Hepatocyte (in vitro differentiated cells): Measurements from ENCODE around the gene LIPT1.

Source experiments
- EZH2phosphoT487 ChIP-seq: fragments of 200-600 bp; sonication (generic); IDR thresholded peaks from one replicate; pipeline ENCODE4 v1.6.1; 2018; ENCODE audit warnings: antibody characterized with exemption, mild to moderate bottlenecking, low read depth, moderate library complexity; ENCODE audit not compliant: unreplicated experiment, severe bottlenecking
- TF ChIP-seq, protein P1 (sequence below): fragments of 200-600 bp; sonication (generic); IDR thresholded peaks from 2 replicates; pipeline ENCODE4 v1.5.1; 2016; ENCODE audit warnings: antibody characterized with exemption, mild to moderate bottlenecking; ENCODE audit not compliant: poor library complexity

DNA sequence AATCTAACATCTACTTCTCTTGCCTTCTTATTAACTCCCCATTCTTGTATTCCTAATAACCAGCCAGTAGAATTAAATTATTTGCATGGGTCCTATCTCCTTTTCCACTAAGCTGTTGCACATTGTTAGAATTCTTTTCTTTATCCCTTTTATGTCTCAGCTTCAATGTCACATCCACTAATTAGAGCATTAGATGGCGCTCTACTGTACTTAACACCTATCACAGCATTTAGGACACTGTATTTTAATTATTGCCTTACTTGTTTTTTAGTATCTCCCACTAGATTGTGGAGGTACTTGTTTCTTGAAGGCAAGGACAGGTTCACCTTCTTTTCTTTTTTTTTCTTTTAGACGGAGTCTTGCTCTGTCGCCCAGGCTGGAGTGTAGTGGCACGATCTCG is 3.8 kb downstream of the LIPT1 start:
- TF ChIP-seq, protein P1, sequence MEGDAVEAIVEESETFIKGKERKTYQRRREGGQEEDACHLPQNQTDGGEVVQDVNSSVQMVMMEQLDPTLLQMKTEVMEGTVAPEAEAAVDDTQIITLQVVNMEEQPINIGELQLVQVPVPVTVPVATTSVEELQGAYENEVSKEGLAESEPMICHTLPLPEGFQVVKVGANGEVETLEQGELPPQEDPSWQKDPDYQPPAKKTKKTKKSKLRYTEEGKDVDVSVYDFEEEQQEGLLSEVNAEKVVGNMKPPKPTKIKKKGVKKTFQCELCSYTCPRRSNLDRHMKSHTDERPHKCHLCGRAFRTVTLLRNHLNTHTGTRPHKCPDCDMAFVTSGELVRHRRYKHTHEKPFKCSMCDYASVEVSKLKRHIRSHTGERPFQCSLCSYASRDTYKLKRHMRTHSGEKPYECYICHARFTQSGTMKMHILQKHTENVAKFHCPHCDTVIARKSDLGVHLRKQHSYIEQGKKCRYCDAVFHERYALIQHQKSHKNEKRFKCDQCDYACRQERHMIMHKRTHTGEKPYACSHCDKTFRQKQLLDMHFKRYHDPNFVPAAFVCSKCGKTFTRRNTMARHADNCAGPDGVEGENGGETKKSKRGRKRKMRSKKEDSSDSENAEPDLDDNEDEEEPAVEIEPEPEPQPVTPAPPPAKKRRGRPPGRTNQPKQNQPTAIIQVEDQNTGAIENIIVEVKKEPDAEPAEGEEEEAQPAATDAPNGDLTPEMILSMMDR, result no peak
- no peak for TF ChIP-seq EZH2phosphoT487
